Measurements from ENCODE around the gene PIGU.

DNA sequence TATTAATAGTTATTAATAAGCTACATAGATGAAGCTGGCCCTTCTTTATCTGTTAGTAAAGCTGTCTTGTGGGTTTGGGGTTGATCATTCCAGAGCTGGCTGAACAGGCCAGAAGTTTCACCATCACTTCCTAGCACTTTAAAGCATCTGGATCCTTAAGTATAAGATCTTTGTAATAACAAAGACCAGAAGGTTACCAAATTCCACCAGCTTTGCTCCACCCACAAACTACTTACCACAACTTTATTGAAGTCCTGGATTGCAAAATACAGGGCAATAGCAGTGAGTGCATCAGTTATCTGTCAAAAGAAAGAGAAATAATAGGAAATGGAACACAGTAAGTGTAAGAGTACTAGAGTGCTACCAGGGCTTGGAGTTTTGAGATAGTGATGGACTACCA lies 33.0 kb downstream of the PIGU start:
- TF ChIP-seq EZH2 (IDR thresholded peaks at IDR 0.05), result no peak
- TF ChIP-seq, protein P1, sequence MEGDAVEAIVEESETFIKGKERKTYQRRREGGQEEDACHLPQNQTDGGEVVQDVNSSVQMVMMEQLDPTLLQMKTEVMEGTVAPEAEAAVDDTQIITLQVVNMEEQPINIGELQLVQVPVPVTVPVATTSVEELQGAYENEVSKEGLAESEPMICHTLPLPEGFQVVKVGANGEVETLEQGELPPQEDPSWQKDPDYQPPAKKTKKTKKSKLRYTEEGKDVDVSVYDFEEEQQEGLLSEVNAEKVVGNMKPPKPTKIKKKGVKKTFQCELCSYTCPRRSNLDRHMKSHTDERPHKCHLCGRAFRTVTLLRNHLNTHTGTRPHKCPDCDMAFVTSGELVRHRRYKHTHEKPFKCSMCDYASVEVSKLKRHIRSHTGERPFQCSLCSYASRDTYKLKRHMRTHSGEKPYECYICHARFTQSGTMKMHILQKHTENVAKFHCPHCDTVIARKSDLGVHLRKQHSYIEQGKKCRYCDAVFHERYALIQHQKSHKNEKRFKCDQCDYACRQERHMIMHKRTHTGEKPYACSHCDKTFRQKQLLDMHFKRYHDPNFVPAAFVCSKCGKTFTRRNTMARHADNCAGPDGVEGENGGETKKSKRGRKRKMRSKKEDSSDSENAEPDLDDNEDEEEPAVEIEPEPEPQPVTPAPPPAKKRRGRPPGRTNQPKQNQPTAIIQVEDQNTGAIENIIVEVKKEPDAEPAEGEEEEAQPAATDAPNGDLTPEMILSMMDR (IDR thresholded peaks at IDR 0.05), result no peak
- TF ChIP-seq EZH2phosphoT487 (IDR thresholded peaks at IDR 0.05), result no peak
